Activated CD4-positive, alpha-beta T cell treated with anti-CD3 and anti-CD28 coated beads, Interleukin-2, amount 10 ng/mL, durations not matched to agents 24 days and 14 days (primary cell): ENCODE data around the gene HDDC2. TPM values are rescaled to one million over a fixed set of nuclear protein-coding genes. Genes with fewer than 3 reads are reported as not detected.

Source experiments
- DNase-seq: peaks from one replicate; pipeline ENCODE4 v3.0.0; 2022
- H3K27ac Mint-ChIP-seq: one replicate; pipeline ENCODE4 v1.8.0; 2022; ENCODE audit warnings: mild to moderate bottlenecking, mixed read lengths
- H3K27me3 Mint-ChIP-seq: one replicate; pipeline ENCODE4 v1.8.0; 2022; ENCODE audit warnings: mixed read lengths
- H3K36me3 Mint-ChIP-seq: one replicate; pipeline ENCODE4 v1.8.0; 2022; ENCODE audit warnings: low read depth, mild to moderate bottlenecking, mixed read lengths
- H3K4me1 Mint-ChIP-seq: one replicate; pipeline ENCODE4 v1.8.0; 2021; ENCODE audit warnings: mixed read lengths
- H3K4me3 Mint-ChIP-seq: one replicate; pipeline ENCODE4 v1.8.0; 2022; ENCODE audit warnings: mild to moderate bottlenecking, moderate library complexity, mixed read lengths
- H3K9me3 Mint-ChIP-seq: one replicate; pipeline ENCODE4 v1.8.0; 2021; ENCODE audit warnings: mixed read lengths
- intact Hi-C: fragments of 100-400 bp; cut with micrococcal nuclease; formaldehyde crosslinking; loops from one replicate; pipeline ENCODE4 v1.15.1; 2023
- total RNA-seq: library from RNA; stranded (reverse); gene quantifications from 2 replicates; pipeline ENCODE4 v1.2.3, GENCODE V29; 2022

The HDDC2 gene
- total RNA-seq, 1 donor from 2014 or later: 89.6 TPM

- Mint-ChIP-seq H3K27ac (no peak overlapping the region), H3K36me3 (no peaks in the 10 kb centered on the region), H3K9me3 (no peaks in the 10 kb centered on the region), H3K4me1 (peaks cover 2% of the 10 kb centered on the region), H3K27me3 (peaks cover 7% of the 10 kb centered on the region), H3K4me3 (no peak overlapping the region)
- no peak for DNase-seq
- intact Hi-C loops: no loop called here
These were observed 48.9 kb downstream of the HDDC2 start for GRCh38 chr6:125252891-125253290.

- no peak for DNase-seq
- no peaks in the 10 kb centered on the region for H3K9me3 Mint-ChIP-seq
- peak overlapping the region; percentile 32 for H3K4me3 Mint-ChIP-seq
- peaks cover 2% of the 10 kb centered on the region for H3K4me1 Mint-ChIP-seq
- H3K27me3 Mint-ChIP-seq: peaks cover 10% of the 10 kb centered on the region
- H3K36me3 Mint-ChIP-seq: no peaks in the 10 kb centered on the region
- intact Hi-C loops: no loop called here
- peak overlapping the region; percentile 57 for H3K27ac Mint-ChIP-seq
These were observed 50.1 kb downstream of the HDDC2 start for GRCh38 chr6:125251516-125252220.

GRCh38 chr6:125250511-125250910, 51.3 kb downstream of the HDDC2 start:
- Mint-ChIP-seq H3K27ac (no peak overlapping the region), H3K36me3 (no peaks in the 10 kb centered on the region), H3K4me1 (peaks cover 2% of the 10 kb centered on the region), H3K9me3 (no peaks in the 10 kb centered on the region), H3K27me3 (peaks cover 12% of the 10 kb centered on the region), H3K4me3 (no peak overlapping the region)
- DNase-seq: no peak
- intact Hi-C loops: no loop called here

GRCh38 chr6:125248136-125248535, 53.6 kb downstream of the HDDC2 start:
- intact Hi-C loops: no loop called here
- H3K4me3 Mint-ChIP-seq: no peak overlapping the region
- DNase-seq: no peak
- peaks cover 12% of the 10 kb centered on the region for H3K27me3 Mint-ChIP-seq
- no peak overlapping the region for H3K27ac Mint-ChIP-seq
- peaks cover 2% of the 10 kb centered on the region for H3K4me1 Mint-ChIP-seq
- peaks cover 2% of the 10 kb centered on the region for H3K9me3 Mint-ChIP-seq
- H3K36me3 Mint-ChIP-seq: no peaks in the 10 kb centered on the region

GRCh38 chr6:125246566-125246965, 55.2 kb downstream of the HDDC2 start:
- no peak for DNase-seq
- Mint-ChIP-seq H3K27ac (no peak overlapping the region), H3K4me3 (no peak overlapping the region), H3K9me3 (peaks cover 11% of the 10 kb centered on the region), H3K36me3 (no peaks in the 10 kb centered on the region), H3K4me1 (no peaks in the 10 kb centered on the region), H3K27me3 (peaks cover 10% of the 10 kb centered on the region)
- intact Hi-C loops: no loop called here

- intact Hi-C loops: no loop called here
- no peak overlapping the region for H3K27ac Mint-ChIP-seq
- no peak overlapping the region for H3K4me3 Mint-ChIP-seq
- no peaks in the 10 kb centered on the region for H3K4me1 Mint-ChIP-seq
- H3K9me3 Mint-ChIP-seq: peaks cover 15% of the 10 kb centered on the region
- DNase-seq: no peak
- peaks cover 8% of the 10 kb centered on the region for H3K27me3 Mint-ChIP-seq
- no peaks in the 10 kb centered on the region for H3K36me3 Mint-ChIP-seq
These were observed 56.1 kb downstream of the HDDC2 start for GRCh38 chr6:125245523-125246264.

GRCh38 chr6:125245109-125245508, 56.7 kb downstream of the HDDC2 start:
- no peaks in the 10 kb centered on the region for H3K36me3 Mint-ChIP-seq
- no peak overlapping the region for H3K4me3 Mint-ChIP-seq
- peaks cover 16% of the 10 kb centered on the region for H3K9me3 Mint-ChIP-seq
- no peak overlapping the region for H3K27ac Mint-ChIP-seq
- no peak for DNase-seq
- intact Hi-C loops: no loop called here
- peaks cover 8% of the 10 kb centered on the region for H3K27me3 Mint-ChIP-seq
- H3K4me1 Mint-ChIP-seq: no peaks in the 10 kb centered on the region

- intact Hi-C loops: no loop called here
- Mint-ChIP-seq H3K27me3 (peaks cover 3% of the 10 kb centered on the region), H3K4me1 (no peaks in the 10 kb centered on the region), H3K27ac (no peak overlapping the region), H3K9me3 (peaks cover 11% of the 10 kb centered on the region), H3K4me3 (no peak overlapping the region), H3K36me3 (no peaks in the 10 kb centered on the region)
- no peak for DNase-seq
These were observed 64.0 kb downstream of the HDDC2 start for GRCh38 chr6:125237764-125238163.

GRCh38 chr6:125236536-125237327, 65.0 kb downstream of the HDDC2 start:
- H3K4me1 Mint-ChIP-seq: no peaks in the 10 kb centered on the region
- H3K9me3 Mint-ChIP-seq: peaks cover 6% of the 10 kb centered on the region
- H3K27me3 Mint-ChIP-seq: no peaks in the 10 kb centered on the region
- H3K36me3 Mint-ChIP-seq: no peaks in the 10 kb centered on the region
- DNase-seq: no peak
- intact Hi-C loops: no loop called here
- no peak overlapping the region for H3K4me3 Mint-ChIP-seq
- H3K27ac Mint-ChIP-seq: no peak overlapping the region

GRCh38 chr6:125233202-125233601, 68.6 kb downstream of the HDDC2 start:
- H3K4me3 Mint-ChIP-seq: no peak overlapping the region

GRCh38 chr6:125232466-125232865, 69.3 kb downstream of the HDDC2 start:
- Mint-ChIP-seq H3K4me1 (no peaks in the 10 kb centered on the region), H3K36me3 (no peaks in the 10 kb centered on the region), H3K9me3 (no peaks in the 10 kb centered on the region), H3K27ac (no peak overlapping the region), H3K27me3 (no peaks in the 10 kb centered on the region), H3K4me3 (no peak overlapping the region)
- intact Hi-C loops: no loop called here
- DNase-seq: no peak

More at GRCh38 chr6:125233202-125233601, 68.6 kb downstream of the HDDC2 start:
- intact Hi-C loops: no loop called here
- Mint-ChIP-seq H3K27ac (no peak overlapping the region), H3K4me1 (no peaks in the 10 kb centered on the region), H3K27me3 (no peaks in the 10 kb centered on the region), H3K9me3 (no peaks in the 10 kb centered on the region), H3K36me3 (no peaks in the 10 kb centered on the region)
- DNase-seq: no peak

GRCh38 chr6:125231574-125232343, 70.0 kb downstream of the HDDC2 start:
- H3K27ac Mint-ChIP-seq: no peak overlapping the region
- no peaks in the 10 kb centered on the region for H3K36me3 Mint-ChIP-seq
- no peaks in the 10 kb centered on the region for H3K4me1 Mint-ChIP-seq
- H3K27me3 Mint-ChIP-seq: no peaks in the 10 kb centered on the region
- intact Hi-C loops: no loop called here
- no peaks in the 10 kb centered on the region for H3K9me3 Mint-ChIP-seq
- H3K4me3 Mint-ChIP-seq: no peak overlapping the region
- no peak for DNase-seq

- no peaks in the 10 kb centered on the region for H3K9me3 Mint-ChIP-seq
- H3K27ac Mint-ChIP-seq: no peak overlapping the region
- no peaks in the 10 kb centered on the region for H3K36me3 Mint-ChIP-seq
- no peak for DNase-seq
- H3K4me3 Mint-ChIP-seq: no peak overlapping the region
- intact Hi-C loops: no loop called here
- no peaks in the 10 kb centered on the region for H3K27me3 Mint-ChIP-seq
- no peaks in the 10 kb centered on the region for H3K4me1 Mint-ChIP-seq
These were observed 70.6 kb downstream of the HDDC2 start for GRCh38 chr6:125231133-125231532.
